NCI-H1436 (cell line): ENCODE results near the gene SEPTIN7.

Source experiments
- DNase-seq: peaks from one replicate; lab custom pipeline; 2025; lab: John Stamatoyannopoulos, UW

Gene SEPTIN7

DNA sequence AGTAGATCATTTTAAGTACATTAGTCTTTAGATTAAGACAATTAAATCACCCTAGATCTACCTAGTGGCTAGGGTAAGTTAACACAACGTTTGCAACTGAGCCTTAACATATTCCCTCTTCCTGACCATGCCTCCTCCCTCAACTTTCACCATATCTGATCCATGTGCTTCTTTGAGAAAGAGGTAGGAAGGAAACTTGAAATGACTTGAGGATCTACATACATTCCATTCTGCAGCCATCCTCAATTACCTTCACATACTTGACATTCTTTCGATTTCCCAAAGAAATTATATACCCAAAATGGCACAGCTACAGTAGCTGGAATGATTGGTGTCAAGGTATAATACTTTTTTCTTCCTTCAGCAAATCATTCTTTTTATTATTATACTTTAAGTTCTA, 12.9 kb upstream of the SEPTIN7 start:
- no peak for DNase-seq

DNA sequence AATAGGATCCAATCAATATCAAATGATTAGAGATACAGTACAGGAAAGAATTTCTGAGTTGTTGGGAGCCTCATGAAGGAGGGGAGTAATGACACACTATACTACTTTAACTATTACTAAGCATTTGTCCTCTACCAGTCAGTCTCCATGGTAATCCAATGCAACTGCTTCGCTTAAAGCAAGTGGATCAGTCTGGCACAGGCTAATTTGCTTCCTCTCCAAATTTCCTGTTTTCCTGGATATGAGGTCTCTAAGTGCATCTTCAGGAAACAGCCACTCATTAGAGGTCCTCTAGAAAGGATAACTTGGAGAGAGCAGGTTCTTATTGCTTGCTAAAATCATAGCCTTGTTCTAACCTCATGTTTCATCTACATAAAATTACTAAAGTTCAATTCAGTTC, 8.4 kb upstream of the SEPTIN7 start:
- DNase-seq = no peak

DNA sequence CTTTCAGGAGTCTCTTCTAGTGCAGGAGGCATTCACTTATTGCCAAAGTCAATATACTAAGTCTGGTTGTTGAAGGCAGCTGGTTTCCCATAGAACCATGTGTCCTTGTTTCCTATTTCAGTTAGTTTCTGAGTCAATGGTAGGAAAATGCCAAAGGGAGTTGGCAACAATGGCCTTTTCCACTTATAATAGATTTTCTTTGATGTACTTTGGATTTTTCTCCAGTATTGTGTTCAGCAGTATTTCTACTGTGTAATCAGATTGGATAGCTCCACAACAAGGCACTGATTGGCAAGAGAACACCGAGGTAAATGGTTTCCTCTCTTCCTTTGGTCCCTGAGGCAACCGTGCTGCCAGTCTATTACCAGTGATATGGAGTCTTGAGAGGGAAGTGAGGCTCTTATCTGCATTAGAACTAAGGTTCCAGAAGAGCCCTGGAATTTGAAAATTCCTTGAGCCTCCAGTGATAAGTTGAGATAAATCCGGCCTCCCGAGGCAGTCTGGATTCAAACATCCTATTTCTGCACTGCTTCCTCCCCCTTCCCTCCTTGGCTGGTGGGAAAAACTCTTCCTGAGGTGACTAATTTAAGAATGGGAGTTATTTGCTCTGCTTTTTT, 7.9 kb upstream of the SEPTIN7 start:
- no peak for DNase-seq

- no peak for DNase-seq
These were observed 3.5 kb upstream of the SEPTIN7 start for GRCh38 chr7:35797311-35797710.

DNA sequence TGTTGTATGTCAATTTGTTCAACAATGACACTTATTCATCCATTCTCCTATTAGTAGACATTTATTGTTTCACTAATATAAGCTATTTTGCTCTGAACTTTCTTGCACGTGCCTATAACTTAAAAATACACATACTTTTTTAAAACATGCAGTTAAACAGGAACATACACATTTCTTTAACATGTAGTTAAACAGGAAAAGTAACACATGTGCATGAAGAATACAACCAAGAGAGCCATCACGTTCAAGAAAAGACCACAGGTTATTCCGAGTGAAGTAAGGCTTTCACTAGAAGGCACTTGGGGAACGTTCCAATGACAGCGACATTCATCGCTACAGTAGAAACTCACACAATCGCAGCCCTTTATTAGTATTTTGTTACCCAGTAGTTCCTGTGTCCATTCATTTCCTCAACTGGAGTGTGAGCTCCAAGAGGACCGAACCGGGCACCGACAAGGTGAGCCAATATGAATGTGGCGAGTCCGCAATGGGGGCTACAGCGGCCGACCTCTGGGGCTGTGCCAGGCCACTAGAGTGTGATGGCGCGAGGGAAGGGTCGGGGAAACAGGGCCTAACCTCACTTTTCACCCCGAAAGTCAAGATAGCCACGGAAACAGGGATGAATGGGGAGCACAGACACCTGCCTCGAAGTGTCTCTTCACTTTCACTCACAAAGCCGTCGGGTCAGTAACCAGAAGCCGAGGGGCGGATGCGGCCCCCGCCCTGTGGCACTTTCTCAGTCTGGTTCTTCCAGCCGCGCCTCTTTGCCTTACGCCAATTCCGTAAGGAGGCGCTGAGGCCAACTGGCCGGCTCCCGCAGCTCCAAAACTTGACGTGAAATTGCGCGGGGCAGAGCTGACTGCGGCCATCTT, 775 bp upstream of the SEPTIN7 start:
- peak; percentile 89 for DNase-seq

- peak; percentile 31 for DNase-seq
These were observed 690 bp downstream of the SEPTIN7 start for GRCh38 chr7:35801392-35802101.

DNA sequence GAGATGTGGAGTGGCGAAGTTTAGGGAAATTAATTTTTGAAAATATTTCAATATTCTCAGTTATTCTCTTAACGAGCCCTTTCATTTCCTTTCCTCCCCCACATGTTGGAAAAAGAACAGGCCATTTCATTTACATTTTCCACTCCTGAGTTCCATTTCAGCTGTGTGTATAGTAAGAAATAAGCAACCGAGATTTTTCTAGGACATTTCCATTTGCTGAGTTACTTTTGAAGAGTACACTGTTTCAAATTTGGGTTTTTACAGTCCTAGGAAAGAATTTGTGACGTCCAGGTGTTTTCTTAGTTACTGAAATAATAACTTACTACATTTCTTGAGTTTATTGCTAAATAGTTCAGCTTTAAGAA, 1.2 kb downstream of the SEPTIN7 start:
- DNase-seq = no peak

GRCh38 chr7:35802649-35803048, 1.8 kb downstream of the SEPTIN7 start:
- no peak for DNase-seq

DNA sequence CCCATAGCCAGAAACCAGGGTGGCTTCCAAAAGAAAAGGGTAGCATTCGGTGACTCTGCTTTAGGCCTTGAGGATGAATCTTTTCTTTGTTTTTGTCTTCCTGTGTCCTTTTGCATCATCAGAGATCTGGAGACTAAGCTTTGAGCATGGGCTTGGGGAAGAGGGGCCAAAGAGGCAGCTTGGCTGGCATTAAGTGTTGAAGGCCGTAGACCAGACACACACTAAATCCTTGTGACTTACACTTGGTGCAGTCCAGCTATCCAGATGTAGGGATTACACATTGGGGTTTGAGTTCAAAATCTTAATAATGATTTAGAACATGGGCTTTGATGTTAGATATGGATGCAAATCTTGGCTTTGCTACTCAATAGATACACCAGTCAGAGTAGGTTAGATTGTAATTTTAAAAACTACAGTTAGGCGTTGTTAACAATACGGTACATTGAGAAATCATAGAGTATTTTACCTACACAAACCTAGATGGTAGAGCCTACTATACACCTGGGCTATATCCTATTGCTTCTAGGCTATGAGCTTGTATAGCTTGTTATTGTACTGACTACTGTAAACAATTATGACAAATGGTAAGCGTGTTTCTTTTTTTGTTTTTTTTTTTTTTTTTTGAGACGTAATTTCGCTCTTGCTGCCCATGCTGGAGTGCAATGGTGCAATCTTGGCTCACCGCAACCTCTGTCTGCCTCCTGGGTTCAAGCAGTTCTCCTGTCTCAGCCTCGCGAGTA, 3.5 kb downstream of the SEPTIN7 start:
- no peak for DNase-seq

DNA sequence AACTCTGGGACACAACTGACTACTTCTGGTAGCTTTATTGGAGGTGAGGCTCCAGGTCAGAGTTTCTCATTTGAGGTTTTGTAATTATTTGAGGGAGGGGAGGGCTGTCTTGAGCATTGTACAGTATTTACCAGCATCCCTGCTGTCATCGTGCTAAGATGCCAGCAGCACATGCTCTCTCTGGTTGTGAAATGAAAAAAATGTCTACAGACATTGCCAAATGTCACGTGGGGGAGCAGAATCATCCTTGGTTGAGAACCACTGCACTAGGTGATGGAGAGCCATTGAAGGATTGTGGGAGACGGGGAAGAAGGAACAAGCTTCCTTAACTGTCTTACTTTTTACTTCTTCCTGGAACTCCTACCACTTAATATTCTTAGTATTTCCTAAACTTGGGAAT, 5.0 kb downstream of the SEPTIN7 start:
- DNase-seq = no peak

GRCh38 chr7:35816514-35816913, 15.7 kb downstream of the SEPTIN7 start:
- no peak for DNase-seq

GRCh38 chr7:35817181-35817580, 16.3 kb downstream of the SEPTIN7 start:
- DNase-seq = no peak

DNA sequence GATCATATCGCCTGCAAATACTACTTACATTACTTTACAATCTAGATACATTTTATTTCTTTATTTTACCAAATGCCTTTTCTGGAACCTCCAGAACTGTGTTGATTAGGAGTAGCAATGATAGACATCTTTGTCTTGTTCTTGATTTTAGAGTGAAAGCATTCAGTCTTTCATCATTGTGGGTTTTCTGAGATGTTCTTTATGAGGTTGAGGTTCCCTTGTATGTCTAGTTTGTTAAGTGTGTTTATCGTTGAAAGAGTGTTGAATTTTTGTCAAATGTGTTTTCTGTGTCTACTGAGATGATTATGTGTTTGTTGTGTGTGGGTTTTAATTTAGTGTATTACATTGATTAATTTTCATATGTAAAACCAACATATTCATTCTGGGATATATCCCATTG, 17.1 kb downstream of the SEPTIN7 start:
- no peak for DNase-seq

DNA sequence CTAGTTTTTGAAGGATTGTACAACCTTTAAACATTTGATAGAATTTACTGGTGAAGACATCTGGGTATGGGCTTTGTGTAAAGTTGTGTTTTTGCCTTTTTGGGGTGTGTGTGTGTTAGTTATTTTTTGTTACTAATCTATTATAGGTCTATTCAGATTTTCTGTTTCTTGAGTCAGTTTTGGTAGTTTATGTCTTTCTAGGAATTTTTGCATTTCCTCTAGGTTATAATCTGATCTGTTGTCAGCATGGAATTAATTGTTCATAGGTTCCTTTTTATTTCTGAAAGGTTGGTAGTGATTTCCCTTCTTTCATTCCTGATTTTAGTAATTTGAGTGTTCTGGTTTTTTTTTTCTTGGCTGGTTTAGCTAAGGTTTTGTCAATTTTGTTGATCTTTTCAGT, 17.7 kb downstream of the SEPTIN7 start:
- no peak for DNase-seq

DNA sequence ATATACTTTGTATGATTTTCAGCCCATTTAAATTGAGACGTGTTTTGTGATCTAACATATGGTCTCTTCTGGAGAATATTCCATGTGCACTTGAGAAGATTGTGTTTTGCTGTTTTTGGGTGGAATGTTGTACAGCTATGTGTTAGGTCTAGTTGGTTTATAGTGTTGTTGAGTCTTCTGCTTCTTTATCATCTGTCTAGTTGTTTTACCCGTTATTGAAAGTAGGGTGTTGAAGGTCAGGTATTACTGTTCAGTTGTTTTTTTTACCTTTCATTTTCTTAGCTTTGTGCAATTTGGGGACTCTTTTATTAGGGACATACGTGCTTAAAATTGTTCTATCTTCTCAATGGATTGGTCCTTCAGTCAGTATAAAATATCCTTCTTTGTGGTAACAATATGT, 18.5 kb downstream of the SEPTIN7 start:
- DNase-seq = no peak

DNA sequence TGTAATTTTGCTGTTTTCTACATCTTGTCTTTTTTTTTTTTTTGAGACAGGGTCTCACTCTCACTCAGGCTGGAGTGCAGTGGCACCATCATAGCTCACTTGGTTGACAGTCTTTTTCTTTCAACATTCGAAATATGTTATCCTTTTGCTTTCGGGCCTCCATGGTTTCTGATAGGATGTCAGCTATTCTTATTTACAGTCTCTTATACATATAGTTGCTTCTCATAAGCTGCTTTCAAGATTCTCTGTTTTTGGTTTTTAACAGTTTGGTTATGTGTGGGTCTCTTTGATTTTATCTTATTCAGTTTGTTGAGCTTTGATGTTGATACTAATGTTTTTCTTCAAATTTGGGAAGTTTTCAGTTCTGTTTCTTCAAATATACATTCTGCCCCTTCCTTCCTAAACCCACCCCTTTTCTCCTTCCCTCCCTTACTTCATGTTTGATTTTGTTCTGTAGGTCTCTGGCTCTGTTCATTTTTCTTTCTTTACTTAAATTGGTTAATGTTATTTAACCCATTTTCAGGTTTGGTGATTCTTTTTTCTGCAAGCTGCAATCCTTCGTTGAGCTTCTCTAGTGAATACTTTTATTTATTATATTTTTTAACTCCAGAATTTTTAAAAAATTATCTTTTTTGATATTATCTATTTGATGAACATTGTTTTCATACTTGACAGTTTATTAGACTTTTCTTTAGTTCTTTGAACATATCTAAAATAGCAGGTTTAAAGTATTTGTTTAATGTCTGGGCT, 19.3 kb downstream of the SEPTIN7 start:
- DNase-seq = no peak

DNA sequence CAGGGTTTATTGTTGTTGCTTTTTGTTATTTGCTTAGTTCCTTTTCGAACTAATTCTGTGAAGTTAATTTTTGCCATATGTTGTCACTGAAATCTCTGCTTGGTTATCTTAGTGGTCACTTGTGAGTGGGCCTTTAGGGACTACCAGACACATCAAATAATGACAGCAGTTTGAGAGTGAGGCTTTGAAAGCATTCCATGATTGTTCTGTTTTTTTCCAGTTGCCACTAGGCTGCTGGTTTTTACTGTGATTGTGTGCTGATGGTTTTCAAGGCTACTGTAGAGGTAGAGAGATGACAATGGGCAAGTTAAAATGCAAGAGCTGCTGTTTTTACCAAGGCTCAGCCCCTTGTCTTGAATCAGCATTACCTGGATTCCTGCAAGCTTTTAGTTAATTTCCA, 20.0 kb downstream of the SEPTIN7 start:
- DNase-seq = no peak

- no peak for DNase-seq
These were observed 22.6 kb downstream of the SEPTIN7 start for GRCh38 chr7:35823440-35823839.

- no peak for DNase-seq
These were observed 25.1 kb downstream of the SEPTIN7 start for GRCh38 chr7:35825974-35826373.

DNA sequence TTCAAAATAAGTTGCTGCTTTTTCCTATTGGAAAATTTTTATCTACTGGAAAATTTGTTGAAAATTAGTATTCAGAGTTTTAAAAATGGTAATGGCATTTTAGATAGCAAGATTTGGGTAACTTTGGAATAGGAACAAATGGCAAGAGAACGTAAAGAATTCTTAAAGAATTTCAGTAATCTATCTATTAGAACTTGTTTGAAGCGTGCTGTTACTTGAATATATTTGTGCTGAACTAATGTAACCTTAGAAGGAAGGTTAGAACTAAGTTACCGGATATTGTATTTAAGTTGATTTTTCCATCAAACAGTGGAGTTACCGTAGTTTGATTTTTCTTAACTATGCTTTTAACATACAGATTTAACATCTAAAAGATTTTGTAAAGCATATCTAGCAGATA, 25.9 kb downstream of the SEPTIN7 start:
- no peak for DNase-seq

DNA sequence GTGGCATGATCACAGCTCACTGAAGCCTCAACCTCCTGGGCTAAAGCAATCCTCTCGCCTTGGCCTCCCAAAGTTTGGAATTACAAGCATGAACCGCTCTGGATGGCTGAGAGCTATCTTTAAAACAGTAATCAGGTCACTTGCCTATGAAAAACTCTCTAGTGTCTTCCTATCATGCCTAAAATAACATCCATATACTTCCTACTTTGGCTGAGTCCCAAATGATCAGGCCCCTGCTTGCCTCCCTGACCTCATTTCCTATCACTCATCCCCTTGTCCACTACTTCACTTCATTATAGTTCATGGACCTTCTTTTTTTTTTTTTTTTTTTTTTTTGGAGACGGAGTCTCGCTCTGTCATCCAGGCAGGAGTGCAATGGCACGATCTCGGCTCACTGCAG, 28.0 kb downstream of the SEPTIN7 start:
- no peak for DNase-seq

DNA sequence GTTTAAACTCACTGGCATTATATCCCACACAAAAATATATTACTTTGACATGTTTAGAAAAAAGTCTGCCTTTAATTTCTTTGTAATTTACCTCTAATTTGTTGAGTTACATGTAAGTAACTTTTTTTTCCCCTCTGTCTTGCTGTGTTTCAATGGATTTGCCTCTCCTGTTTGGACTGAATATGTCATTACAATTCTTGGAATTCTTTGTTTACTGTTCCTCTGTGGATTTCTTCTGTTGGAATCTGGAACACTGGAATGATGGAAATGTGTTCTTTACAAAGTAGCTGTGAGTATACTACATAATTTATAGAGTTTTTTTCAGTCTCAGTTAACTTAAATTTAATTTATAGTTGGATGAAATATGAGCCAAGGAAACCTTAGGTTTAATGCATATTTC, 30.4 kb downstream of the SEPTIN7 start:
- no peak for DNase-seq
